ENCODE measurements around the gene RRBP1.

Gene RRBP1

DNA sequence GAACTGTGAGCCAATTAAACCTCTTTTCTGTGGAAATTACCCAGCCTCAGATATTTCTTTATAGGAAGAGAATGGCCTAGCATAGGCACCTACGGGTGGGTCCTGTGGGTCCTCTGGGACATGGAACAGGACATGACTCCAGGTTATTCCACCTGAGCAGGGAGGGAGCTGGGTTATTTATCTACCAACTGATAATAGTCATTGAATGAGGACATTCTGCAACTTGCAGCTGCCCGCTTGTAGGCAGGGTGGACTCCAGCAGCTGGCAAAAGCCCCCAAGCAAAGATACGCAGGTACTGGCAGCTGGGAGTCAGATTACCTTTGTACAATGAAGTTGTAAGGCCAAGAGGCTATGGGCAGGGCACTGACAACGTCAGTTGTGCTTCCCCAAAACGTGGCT is 16.3 kb upstream of the RRBP1 start:
- H4K20me1 ChIP-seq: no peaks in the 10 kb centered on the region
- H3K27ac ChIP-seq: no peak overlapping the region
- no peak overlapping the region for H3K4me3 ChIP-seq
- no peak overlapping the region for H3K9ac ChIP-seq
- H3K4me2 ChIP-seq: no peak overlapping the region
- no peaks in the 10 kb centered on the region for H3K4me1 ChIP-seq
- peaks cover 14% of the 10 kb centered on the region for H3K9me3 ChIP-seq
- no peak for TF ChIP-seq Cebpa-rat (IDR thresholded peaks at IDR 0.05)
- no peaks in the 10 kb centered on the region for H3K27me3 ChIP-seq
- no peaks in the 10 kb centered on the region for H3K36me3 ChIP-seq

DNA sequence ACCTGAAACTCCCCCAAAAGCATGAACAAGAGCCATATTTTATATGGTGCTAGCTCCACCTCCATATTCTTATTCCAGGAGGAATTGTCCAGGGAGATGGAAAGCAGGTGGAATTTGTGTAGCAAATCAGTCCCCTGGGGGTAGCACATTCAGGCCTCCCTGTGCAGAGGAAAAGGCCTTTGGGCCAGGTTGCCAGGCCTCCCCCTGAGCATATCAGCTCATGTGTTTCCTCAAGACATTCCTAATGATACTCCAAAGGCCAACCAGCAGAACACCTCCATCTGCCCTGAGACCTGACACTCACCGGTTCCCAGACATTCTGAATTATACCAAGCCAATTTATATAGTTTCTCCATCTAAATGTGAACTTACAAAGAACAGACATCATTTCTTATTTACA is 15.1 kb upstream of the RRBP1 start:
- H3K27ac ChIP-seq: no peak overlapping the region
- H3K27me3 ChIP-seq: no peaks in the 10 kb centered on the region
- H3K4me2 ChIP-seq: no peak overlapping the region
- no peak for TF ChIP-seq Cebpa-rat (IDR thresholded peaks at IDR 0.05)
- no peak overlapping the region for H3K9ac ChIP-seq
- H3K4me3 ChIP-seq: no peak overlapping the region
- no peaks in the 10 kb centered on the region for H3K36me3 ChIP-seq
- H3K4me1 ChIP-seq: no peaks in the 10 kb centered on the region
- H3K9me3 ChIP-seq: peaks cover 14% of the 10 kb centered on the region
- no peaks in the 10 kb centered on the region for H4K20me1 ChIP-seq

DNA sequence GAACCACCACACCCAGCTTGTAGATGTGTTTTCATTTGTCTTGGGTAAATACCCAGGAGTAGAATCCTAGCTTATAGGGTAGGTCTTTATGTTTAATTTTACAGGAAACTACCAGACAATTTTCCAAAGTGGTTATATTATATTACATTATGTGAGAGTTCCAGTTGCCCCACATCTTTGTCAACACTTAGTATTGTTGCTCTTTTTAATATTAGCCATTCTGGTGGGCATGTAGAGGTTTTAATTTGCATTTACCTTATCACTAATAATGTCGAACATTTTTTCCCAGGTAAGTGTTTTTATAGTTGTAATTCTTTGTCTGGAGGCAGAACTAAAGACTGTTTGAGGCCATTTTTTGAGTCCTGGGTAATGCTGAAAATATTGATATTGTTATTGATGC is 14.2 kb upstream of the RRBP1 start:
- TF ChIP-seq Cebpa-rat (IDR thresholded peaks at IDR 0.05): no peak
- H3K27me3 ChIP-seq: no peaks in the 10 kb centered on the region
- H3K9ac ChIP-seq: no peak overlapping the region
- peaks cover 14% of the 10 kb centered on the region for H3K9me3 ChIP-seq
- no peaks in the 10 kb centered on the region for H3K36me3 ChIP-seq
- H4K20me1 ChIP-seq: no peaks in the 10 kb centered on the region
- no peak overlapping the region for H3K27ac ChIP-seq
- H3K4me2 ChIP-seq: no peak overlapping the region
- no peak overlapping the region for H3K4me3 ChIP-seq
- no peaks in the 10 kb centered on the region for H3K4me1 ChIP-seq

DNA sequence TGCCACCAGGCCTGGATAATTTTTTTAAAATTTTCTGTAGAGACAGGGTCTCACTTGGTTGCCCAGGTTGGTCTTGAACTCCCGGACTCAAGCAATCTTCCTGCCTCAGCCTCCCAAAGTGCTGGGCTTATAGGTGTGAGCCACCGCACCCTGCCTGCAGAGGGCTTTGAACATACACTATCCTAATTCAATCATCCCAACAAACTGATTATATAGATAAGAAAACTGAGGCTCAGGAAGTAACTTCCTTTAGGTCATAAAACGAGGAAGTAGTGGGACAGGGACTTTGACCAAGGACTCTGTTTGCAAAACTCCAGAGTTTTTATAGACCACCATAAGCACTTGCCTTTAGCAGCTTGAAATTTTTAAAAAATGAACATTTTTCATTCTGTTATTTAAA is 12.7 kb upstream of the RRBP1 start:
- no peak overlapping the region for H3K4me3 ChIP-seq
- no peaks in the 10 kb centered on the region for H3K4me1 ChIP-seq
- H3K9me3 ChIP-seq: peaks cover 14% of the 10 kb centered on the region
- H3K9ac ChIP-seq: no peak overlapping the region
- no peak for TF ChIP-seq Cebpa-rat (IDR thresholded peaks at IDR 0.05)
- no peaks in the 10 kb centered on the region for H3K27me3 ChIP-seq
- H3K36me3 ChIP-seq: no peaks in the 10 kb centered on the region
- H3K27ac ChIP-seq: no peak overlapping the region
- H4K20me1 ChIP-seq: no peaks in the 10 kb centered on the region
- no peak overlapping the region for H3K4me2 ChIP-seq

DNA sequence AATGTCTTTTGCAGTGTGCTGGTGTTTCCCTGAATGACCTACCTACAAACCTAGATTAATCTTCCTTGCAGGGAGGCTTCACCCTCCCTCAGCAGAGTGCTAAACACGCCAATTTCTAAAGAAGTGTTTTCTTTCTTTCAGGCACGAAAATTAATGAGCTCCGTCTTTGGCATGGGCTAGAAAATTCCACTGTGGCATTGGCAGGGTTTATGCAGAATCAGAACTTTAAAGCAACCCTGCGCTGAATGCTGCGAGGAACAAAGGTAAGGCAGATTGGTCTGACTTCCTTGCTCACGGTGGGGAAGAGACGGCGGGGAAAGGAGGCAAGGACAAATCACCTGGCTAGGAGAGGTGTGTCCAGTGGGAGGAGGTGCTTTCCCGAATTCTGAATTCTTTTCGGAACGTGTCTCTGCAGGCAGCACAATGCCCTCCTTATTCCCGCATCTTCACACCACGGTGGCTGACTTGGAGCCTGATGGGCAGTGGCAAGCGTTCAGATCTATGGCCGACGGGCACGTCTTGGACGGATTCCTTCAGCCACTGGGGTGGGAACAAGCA is 11.5 kb upstream of the RRBP1 start:
- no peak for TF ChIP-seq Cebpa-rat (IDR thresholded peaks at IDR 0.05)
- peaks cover 14% of the 10 kb centered on the region for H3K9me3 ChIP-seq
- H3K27me3 ChIP-seq: no peaks in the 10 kb centered on the region
- H3K9ac ChIP-seq: no peak overlapping the region
- H3K4me2 ChIP-seq: no peak overlapping the region
- H3K27ac ChIP-seq: no peak overlapping the region
- no peaks in the 10 kb centered on the region for H3K36me3 ChIP-seq
- no peaks in the 10 kb centered on the region for H3K4me1 ChIP-seq
- H3K4me3 ChIP-seq: no peak overlapping the region
- H4K20me1 ChIP-seq: no peaks in the 10 kb centered on the region

DNA sequence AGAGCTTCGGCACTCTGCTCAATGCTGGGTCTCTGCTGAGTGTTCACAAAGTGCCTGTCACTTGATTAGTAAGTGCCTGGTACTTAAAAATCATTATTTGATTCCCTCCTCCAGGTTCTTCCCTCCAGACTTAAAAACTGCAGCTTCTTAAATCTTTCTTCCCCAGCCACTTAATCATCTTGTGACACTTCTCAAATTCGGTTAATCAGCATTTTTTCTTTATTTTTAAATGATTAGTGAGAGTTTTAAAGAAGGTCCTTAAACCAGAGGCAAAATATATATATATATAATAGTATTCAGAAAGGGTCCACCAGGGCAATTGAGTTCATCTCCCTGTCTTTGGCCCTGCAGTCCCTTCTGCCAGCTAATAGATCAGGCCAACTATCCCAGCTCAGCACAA is 9.7 kb upstream of the RRBP1 start:
- no peaks in the 10 kb centered on the region for H4K20me1 ChIP-seq
- H3K4me1 ChIP-seq: no peaks in the 10 kb centered on the region
- no peaks in the 10 kb centered on the region for H3K27me3 ChIP-seq
- H3K27ac ChIP-seq: no peak overlapping the region
- no peak overlapping the region for H3K4me3 ChIP-seq
- no peak overlapping the region for H3K9ac ChIP-seq
- no peaks in the 10 kb centered on the region for H3K36me3 ChIP-seq
- no peak for TF ChIP-seq Cebpa-rat (IDR thresholded peaks at IDR 0.05)
- peaks cover 13% of the 10 kb centered on the region for H3K9me3 ChIP-seq
- H3K4me2 ChIP-seq: no peak overlapping the region

DNA sequence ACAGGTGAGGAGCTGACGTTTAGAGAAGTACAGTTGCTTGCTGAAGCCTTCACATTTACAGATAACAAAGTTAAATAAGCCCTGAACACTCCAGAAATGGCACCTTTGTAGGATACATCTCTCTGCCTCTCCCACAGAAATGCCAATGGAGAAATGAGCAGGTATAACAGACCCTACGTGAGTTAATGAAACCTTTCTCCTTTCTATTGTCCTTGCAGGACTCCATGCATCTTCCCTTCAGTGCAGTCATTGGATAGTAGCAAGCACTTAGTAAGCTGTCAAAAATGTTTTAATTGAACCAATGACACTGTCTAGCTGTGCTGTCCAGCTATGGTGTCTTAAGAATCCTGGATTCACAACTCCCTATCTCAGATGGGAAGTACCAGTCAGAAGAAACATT is 8.1 kb upstream of the RRBP1 start:
- Histone ChIP-seq H3K9ac (no peak overlapping the region), H3K36me3 (no peaks in the 10 kb centered on the region), H3K4me2 (no peak overlapping the region), H3K27ac (no peak overlapping the region), H3K9me3 (no peaks in the 10 kb centered on the region), H3K4me3 (no peak overlapping the region), H3K27me3 (no peaks in the 10 kb centered on the region), H4K20me1 (no peaks in the 10 kb centered on the region), H3K4me1 (no peaks in the 10 kb centered on the region)
- no peak for TF ChIP-seq Cebpa-rat (IDR thresholded peaks at IDR 0.05)

DNA sequence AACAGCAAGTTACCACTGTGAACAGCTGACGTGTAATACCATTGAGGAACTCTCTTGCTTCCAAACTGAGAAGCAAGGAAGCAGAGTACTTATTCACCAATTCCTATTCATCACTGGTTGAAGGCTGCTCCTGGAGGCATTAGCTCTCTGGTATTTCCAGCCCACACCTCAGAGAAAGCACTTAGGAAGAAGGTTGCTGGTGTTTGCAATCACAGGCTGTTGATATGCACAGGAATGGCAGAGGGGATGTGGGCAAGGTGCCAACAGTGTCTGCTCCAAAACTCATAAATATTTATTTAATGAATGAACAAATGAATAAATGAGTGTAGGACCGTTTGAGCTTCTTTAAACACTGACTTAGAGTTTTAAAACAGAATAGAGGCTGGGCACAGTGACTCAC is 6.9 kb upstream of the RRBP1 start:
- Histone ChIP-seq H3K27ac (no peak overlapping the region), H3K4me3 (no peak overlapping the region), H3K27me3 (no peaks in the 10 kb centered on the region), H3K9me3 (no peaks in the 10 kb centered on the region), H4K20me1 (no peaks in the 10 kb centered on the region), H3K4me1 (0 out of 2 replicates have a peak, but pooled peaks cover 2% of the 10 kb centered on the region), H3K9ac (no peak overlapping the region), H3K4me2 (no peak overlapping the region), H3K36me3 (no peaks in the 10 kb centered on the region)
- TF ChIP-seq Cebpa-rat (IDR thresholded peaks at IDR 0.05): no peak

DNA sequence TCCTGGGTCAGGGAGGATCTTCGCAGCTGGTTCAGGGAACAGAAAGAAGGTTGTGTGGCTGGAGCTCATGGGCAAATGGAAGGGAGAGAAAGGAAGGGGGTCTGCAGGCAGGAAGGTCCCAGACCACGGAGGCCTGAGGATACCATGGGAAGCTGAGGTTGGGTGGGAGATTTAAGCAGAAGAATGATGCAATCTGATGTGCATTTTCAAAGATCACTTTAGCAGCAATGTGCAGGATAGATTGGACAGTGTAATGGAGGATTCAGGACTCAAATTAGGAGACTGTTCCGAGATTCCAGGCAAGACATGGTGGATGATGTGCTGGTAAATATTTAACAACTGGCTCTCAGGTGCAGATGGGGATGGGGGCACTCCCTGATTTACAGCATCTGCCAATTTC is 5.8 kb upstream of the RRBP1 start:
- TF ChIP-seq Cebpa-rat (IDR thresholded peaks at IDR 0.05): no peak
- no peaks in the 10 kb centered on the region for H4K20me1 ChIP-seq
- no peak overlapping the region for H3K9ac ChIP-seq
- H3K36me3 ChIP-seq: no peaks in the 10 kb centered on the region
- H3K4me3 ChIP-seq: no peak overlapping the region
- H3K27me3 ChIP-seq: no peaks in the 10 kb centered on the region
- H3K4me2 ChIP-seq: no peak overlapping the region
- H3K9me3 ChIP-seq: no peaks in the 10 kb centered on the region
- peaks cover 10% of the 10 kb centered on the region; the same call in 1 of the 2 replicates for H3K4me1 ChIP-seq
- H3K27ac ChIP-seq: no peak overlapping the region

DNA sequence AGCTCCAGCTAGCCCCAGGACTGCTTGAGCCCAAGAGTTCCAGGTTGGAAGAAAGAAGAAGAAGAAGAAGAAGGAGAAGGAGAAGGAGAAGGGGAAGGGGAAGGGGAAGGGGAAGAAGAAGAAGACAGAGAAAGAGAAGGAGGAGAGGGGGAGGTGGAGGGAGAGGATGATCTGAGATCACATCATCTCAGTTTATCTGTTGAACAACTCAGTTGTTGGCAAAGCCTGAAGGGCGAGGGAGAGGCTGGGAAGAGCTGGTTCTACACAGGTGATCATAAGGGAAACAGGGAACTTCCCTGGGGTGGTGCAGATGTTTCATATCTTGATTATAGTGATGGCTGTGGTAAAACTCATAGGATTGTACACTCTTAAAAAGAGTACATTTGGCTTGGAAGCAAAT is 3.1 kb upstream of the RRBP1 start:
- TF ChIP-seq Cebpa-rat (IDR thresholded peaks at IDR 0.05): no peak
- Histone ChIP-seq H3K4me1 (peaks cover 18% of the 10 kb centered on the region), H3K4me2 (no peak overlapping the region), H3K9me3 (no peaks in the 10 kb centered on the region), H3K27me3 (no peaks in the 10 kb centered on the region), H3K4me3 (no peak overlapping the region), H4K20me1 (peaks cover 10% of the 10 kb centered on the region), H3K27ac (no peak overlapping the region), H3K36me3 (no peaks in the 10 kb centered on the region), H3K9ac (no peak overlapping the region)
